SHP77 (cell line): Measurements from ENCODE around the gene CSNK1A1.
"Not testable (repeated sequence)": the region's sequence is repeated elsewhere in the genome, so short reads cannot be mapped to it uniquely, and the experiment has no call there.

ENCODE experiments used
- DNase-seq, 2 experiments: peaks; one replicate each; lab custom pipeline; 2025; lab: John Stamatoyannopoulos, UW

The CSNK1A1 gene

GRCh38 chr5:149528281-149529060, 22.8 kb downstream of the CSNK1A1 start:
- no peak for DNase-seq

- no peak for DNase-seq
Observed at GRCh38 chr5:149526845-149527590, 24.2 kb downstream of the CSNK1A1 start.

GRCh38 chr5:149521739-149522685, 29.2 kb downstream of the CSNK1A1 start:
- no peak for DNase-seq

- no peak for DNase-seq
Observed at GRCh38 chr5:149519601-149520000, 31.6 kb downstream of the CSNK1A1 start.

GRCh38 chr5:149518620-149519019, 32.6 kb downstream of the CSNK1A1 start:
- DNase-seq: no peak

- DNase-seq: no peak
Observed at GRCh38 chr5:149517461-149518122, 33.6 kb downstream of the CSNK1A1 start.

- DNase-seq: no peak
Observed at GRCh38 chr5:149514512-149514911, 36.7 kb downstream of the CSNK1A1 start.

GRCh38 chr5:149513372-149513947, 37.8 kb downstream of the CSNK1A1 start:
- DNase-seq: not testable (repeated sequence)

GRCh38 chr5:149510136-149510535, 41.1 kb downstream of the CSNK1A1 start:
- DNase-seq: no peak

GRCh38 chr5:149504677-149505076, 46.6 kb downstream of the CSNK1A1 start:
- DNase-seq: no peak

- no peak for DNase-seq
Observed at GRCh38 chr5:149503006-149503405, 48.2 kb downstream of the CSNK1A1 start.

GRCh38 chr5:149500922-149501582, 50.2 kb downstream of the CSNK1A1 start:
- no peak for DNase-seq

GRCh38 chr5:149498724-149499336, 52.4 kb downstream of the CSNK1A1 start:
- no peak for DNase-seq

GRCh38 chr5:149497357-149497756, 53.9 kb downstream of the CSNK1A1 start:
- no peak for DNase-seq

- DNase-seq: no peak
Observed at GRCh38 chr5:149496917-149497316, 54.3 kb downstream of the CSNK1A1 start.

- no peak for DNase-seq
Observed at GRCh38 chr5:149496166-149496565, 55.1 kb downstream of the CSNK1A1 start.

- DNase-seq: no peak
Observed at GRCh38 chr5:149495673-149496072, 55.6 kb downstream of the CSNK1A1 start.

- DNase-seq: no peak
Observed at GRCh38 chr5:149493316-149493715, 57.9 kb downstream of the CSNK1A1 start.

GRCh38 chr5:149492781-149493180, 58.5 kb downstream of the CSNK1A1 start:
- DNase-seq: no peak
